ENCODE results near the gene CDH12.
"Not testable (repeated sequence)": the region's sequence is repeated elsewhere in the genome, so short reads cannot be mapped to it uniquely, and the experiment has no call there.

The CDH12 gene

DNA sequence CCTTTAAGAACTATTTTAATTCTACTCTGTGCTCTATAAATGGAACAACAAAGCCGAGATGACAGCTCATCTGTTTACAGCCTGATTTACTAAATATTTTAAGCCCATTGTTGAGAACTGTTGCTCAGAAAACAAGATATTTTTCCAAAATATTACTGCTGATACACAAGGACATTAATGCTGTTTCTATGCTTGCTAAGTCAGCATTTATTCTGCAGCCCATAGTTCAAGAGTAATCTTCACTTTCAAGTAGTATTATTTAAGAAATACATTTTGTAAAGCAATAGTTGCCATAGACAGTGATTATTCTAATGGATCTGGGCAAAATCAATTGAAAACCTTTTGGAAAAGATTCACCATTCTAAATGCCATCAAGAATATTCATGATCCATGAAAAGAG lies 208.3 kb downstream of the CDH12 start:
- DNase-seq = no peak

DNA sequence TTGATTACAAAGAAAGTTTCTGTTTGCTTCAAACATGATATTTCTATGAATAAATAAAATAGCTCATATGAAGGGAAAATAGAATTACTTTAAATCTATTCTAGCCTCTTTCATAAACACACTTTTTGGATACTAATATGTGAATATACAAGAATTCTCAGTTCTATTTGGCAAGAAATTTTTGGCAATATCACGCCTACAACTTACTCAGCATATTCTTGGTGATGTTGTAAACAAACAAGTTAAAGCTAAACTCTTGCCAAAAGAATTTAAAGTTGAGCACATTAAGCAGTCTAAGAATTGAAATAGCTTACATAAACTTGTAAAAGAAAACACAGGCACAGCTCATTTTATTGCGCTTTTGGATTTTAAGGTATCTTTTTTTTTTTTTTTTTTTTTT lies 209.8 kb downstream of the CDH12 start:
- DNase-seq = no peak

DNA sequence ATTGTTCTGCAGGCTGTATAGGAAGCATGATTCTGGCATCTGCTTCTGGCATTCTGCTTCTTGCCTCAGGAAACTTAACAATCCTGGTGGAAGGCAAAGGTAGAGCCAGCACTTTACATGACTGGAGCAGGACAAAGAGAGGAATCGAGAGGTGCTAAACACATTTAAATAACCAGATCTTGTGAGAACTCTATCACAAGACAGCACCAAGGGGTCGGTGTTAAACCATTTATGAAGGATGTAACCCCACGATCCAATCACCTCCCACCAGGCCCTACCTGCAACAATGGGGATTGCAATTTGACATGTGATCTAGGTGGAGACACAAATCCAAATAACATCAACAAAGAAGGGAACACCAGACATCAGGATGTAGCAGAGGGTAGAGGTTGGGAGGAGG lies 221.5 kb downstream of the CDH12 start:
- DNase-seq = no peak

DNA sequence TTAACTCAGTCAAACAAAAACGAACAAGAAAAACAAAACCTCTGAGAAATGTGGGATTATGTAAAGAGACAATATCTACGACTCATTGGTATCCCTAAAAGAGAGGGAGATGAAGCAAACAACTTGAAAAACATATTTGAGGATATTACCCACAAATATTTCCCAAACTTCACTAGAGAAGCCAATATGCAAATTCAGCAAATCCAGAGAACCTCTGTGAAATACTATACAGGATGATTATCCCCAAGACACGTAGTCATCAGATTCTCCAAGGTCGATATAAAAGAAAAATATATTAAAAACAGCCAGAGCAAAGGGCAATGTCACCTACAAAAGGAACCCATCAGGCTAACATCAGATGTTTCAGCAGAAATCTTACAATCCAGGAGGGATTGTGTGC lies 226.1 kb downstream of the CDH12 start:
- no peak for DNase-seq

DNA sequence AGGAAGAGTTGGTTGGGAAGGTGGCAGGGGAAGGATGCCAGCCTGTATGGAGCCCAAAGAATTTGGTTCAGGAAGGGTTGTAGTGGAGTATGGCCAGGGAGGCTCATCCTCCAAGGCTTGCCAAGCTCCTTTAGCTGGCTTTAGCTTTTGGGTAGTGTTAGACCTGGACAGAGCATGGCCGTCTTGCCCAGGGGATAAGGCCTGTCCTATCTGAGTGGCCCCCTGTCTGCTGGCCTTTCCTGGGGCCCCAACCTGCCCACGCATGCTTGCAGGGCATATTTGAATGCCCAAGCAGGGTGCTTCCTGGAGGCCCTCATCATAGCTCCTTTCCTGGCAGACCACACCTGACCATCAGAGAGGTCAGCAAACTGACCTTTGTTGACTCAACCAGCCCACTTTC lies 227.7 kb downstream of the CDH12 start:
- DNase-seq = no peak

DNA sequence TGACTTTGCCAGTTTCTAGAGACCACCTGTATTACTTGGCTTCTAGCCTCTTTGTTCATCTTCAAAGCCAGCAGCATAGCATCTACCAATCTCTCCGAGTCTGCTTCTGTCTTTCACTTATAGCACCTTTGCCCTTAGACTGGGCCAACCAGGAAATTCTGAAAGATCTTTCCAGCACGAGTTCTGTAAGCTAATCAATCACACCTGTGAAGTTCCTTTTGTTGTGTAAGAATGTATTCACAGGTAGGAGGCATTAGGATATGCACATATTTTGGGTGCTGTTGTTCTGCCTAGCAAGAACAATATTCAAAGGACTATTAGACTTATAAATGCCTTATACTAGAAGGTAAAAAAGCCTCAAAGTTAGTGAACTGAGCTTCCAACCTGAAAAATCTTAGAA lies 232.1 kb downstream of the CDH12 start:
- DNase-seq = no peak

DNA sequence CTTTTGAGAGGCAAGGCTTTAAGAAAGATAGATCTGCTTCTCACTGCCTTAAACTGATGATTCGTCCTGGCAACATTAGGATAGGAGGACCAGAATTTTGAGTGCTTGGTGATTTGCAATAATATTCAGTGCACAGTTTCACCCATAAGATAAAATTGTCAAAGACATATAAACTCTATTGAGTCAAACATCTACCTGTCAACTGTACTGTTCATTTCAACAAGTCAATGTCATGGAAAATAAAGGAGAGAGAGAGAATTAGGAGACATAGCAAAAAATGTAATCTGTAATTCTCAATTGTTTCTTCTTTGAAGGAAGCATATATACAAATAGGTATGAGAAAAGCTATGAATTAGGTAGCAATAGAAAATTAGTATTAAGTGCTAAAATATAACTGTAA lies 237.2 kb downstream of the CDH12 start:
- DNase-seq = no peak

DNA sequence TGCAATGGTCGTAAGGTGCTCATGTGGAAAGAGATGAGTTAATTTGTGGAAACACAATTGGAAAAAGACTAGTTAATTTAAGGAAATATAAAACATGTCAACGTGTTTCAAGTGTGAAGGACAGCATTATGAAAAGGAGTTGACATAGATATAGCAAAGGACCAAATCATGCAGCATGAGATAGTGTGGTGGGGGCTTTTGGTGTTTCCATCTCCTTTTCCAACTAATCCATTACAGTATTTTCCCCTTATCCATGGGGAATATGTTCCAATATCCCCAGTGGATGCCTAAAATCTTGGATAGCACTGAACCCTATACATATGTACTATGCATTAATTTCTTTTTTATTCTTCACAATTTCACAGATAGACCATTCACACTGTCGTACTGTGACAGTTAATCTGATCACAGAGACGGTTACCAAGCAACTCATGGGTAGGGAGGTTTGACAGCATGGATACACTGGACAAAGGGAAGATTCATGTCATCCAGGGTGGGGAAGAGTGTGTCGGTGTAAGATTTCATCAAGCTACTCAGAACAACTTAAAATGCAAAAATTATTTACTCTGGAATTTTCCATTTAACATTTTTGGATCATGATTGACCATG lies 238.6 kb downstream of the CDH12 start:
- DNase-seq = no peak

DNA sequence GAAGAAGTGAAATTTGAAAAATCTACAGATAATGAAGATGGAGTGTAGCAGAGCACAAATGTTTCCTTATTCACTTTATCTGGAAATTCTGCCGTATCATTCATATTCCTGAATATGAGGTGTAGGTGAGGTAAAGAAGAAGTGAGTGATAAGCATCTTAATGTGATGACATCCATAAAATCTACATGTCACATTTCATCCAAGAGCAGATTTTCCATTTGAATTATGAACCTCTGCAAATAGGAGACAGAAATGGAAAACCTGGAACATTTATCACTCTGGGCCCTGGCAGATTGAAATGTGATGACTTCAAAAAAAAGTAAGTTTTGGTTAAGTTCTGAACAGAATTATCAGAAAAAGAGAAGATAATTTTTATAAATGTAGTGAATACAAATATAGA lies 240.2 kb downstream of the CDH12 start:
- no peak for DNase-seq

DNA sequence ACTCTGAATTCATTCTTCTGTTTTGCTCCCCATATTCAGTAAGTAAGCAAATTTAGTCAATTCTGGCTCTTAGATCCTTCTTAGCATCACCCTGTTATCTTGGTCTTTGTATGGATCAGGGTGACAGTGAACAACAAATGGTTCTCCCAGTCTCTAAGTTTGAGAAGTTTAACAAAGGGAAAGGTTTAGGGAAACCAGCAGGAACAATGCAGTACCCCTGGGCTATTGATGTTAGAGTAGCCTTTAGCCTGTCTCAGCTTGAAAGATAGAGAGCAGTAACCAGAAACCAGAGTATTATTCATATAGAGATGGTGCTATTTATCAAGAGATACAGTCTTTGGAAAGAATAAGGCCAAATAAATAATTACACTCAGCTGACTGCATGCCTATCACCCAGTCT lies 241.8 kb downstream of the CDH12 start:
- no peak for DNase-seq

DNA sequence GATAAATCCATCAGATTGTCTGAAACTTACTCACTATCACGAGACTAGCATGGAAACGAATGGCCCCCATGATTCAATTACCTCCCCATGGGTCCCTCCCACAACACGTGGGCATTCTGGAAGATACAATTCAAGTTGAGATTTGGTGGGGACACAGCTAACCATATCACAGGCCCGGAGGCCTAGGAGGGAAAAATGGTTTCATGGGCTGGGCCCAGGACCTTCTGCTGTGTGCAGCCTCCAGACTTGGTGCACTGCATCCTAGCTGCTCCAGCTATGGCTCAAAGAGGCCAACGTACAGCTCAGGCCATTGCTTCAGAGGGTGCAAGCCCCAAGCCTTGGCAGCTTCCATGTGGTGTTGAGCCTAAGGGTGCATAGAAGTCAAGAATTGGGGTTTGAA lies 245.6 kb downstream of the CDH12 start:
- not testable (repeated sequence) for DNase-seq

DNA sequence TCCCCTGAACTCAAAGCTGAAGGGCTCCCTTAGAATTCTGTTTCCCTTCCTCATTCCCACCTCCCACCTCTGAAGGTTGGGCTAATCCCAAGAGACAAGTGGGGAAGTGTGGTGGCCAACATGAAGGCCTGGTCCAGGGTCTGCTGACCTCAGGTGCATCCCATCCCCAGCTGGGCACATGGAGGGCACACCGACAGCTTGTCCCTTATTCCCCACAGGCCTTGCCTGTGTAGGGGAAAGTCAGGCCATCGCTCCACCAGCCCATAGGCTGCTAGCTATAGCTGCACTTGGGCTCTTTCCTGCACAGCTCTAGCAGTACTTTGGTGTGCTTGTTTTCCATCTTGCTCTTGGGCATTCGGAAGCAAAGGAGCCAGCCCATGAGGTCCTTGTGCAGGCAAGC lies 247.7 kb downstream of the CDH12 start:
- DNase-seq = no peak

DNA sequence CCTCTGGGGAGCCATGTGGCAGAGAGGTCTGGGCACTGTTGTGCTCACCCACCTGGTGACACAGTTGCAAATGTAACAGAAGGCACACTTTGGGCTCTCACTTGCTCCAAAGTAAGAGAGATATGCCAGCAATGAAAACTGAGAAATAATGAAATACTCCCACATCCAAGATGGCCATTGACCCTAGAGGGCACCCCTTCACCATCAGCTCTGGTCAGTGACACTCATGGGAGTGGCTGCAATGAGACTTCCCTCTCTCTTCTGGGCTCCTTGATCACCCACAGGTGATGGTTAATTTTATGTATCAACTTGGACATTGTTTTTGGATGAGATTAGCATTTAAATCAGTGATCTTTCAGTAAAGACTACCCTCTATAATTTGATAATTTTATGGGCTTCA lies 248.4 kb downstream of the CDH12 start:
- DNase-seq = no peak

DNA sequence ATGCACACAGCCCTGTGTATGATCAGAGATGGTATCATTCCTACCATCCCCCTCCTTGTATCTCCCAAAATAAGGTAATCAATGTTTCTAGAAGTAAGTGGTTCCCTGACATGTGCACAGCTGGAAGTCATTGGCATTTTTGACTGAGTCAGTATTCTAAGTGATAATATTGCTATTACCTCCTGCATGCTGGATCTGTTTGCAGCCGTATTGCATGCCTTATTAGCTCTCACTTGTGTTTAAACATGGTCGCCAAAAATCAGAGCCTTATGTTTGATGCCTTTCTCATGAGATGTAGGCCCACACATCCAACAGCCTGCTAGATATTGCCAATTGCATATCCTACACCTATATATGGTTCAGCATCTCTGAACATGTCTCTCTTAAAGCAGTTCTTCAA lies 254.3 kb downstream of the CDH12 start:
- DNase-seq = peak; percentile 48

DNA sequence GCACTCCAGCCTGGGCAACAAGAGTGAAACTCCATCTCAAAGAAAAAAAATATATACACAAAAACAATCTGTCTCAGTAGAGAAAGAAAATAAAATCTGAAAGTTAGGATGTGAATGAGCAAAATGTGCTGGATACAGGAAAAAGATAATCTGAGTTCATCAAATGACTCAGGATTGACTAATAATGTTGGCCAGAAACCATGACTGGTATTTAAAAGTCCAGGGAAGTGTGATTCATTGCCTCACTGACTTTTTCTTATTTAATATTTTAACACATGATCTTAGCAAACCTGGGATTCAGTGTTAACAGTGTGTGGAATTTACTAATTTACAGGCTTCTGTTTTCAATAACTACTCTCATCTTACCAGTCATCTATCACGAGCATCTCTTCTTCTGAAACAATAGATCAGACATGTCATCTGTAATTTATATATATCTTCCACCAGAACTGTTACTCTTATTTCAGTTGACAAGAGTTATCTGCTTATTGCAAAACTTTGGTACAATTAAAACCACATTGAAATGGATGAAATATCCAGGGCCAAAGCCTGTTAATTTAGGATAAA lies 256.7 kb downstream of the CDH12 start:
- DNase-seq = peak; percentile 92

DNA sequence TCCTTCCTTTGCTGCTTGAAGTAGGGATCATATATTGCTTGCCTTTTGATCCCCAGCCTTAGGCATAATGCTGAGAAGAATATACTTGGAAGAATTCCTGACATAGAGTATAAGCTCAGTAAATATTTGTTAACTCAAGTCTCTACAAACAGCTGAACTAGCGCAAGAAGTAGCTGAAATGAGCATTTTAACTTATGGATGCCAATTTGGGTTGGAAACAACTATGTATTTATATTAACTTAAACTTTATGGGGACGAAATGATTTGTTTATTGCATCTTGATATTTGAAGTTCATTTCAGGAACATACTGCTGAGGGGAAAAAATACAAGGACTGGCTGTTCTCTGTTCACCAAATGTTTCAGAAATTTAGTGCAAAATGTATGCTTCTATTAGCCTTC lies 258.7 kb downstream of the CDH12 start:
- no peak for DNase-seq

DNA sequence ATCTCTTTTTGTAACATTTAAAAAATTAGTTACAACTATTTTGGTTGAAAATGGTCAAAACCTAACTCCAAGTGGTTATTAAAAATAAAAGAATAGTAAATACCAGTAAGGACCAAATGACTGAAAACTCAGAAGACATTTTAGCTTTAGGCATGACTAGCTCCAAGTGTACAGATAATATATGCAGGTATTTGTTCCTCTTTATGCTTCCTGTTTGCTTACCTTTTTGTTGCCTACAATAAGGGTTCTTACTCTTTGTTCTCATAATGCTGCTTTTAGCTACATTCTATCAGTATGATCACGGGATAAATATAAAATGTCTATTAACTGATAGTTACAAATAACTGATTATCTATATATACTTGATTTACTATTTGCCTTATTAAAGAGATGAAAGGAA lies 259.6 kb downstream of the CDH12 start:
- DNase-seq = no peak

DNA sequence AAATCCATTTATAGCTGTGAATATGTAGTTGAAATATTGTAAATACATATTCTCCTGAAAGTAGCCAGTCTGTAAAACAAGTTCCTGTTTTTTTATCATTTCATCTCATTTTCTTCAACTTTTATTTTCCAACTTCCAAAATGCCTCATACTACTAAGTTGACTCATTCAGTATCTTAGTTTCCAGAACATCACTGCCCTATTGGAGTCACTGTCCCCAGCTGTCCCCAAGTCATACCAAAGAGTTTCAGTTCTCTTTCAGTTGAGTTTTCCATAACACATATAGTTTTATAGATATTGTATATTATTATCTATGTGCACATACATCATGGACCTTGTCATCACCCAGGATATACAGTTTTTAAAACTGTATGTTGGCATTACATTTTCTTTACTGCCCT lies 261.7 kb downstream of the CDH12 start:
- no peak for DNase-seq

DNA sequence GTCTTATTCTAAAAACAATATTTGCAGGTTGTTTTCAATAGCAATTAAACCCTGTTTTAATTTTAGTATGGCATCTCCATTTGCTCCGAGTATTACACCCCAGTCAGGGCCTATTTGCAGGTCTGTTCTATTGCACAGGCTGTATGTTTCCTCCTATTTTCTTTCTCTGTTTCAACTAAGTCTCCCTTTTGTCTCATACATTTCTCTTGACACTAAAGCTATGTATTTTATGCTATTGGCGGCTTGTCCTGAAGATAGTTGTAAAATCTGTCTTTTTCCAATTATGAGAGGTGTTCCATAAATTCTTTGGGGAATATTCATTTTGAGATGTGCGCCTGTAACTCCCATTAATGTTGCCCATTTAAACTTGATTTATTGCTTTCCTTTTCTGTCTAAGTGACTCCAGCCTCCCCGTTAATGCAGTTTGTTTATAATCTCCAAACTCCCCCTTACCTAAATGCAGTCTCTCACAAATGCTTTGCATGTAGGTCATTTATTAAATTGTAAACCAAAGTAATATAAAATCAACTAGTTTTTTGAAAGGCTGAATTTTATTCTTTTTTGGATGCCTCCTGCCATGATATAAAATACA lies 262.4 kb downstream of the CDH12 start:
- no peak for DNase-seq

DNA sequence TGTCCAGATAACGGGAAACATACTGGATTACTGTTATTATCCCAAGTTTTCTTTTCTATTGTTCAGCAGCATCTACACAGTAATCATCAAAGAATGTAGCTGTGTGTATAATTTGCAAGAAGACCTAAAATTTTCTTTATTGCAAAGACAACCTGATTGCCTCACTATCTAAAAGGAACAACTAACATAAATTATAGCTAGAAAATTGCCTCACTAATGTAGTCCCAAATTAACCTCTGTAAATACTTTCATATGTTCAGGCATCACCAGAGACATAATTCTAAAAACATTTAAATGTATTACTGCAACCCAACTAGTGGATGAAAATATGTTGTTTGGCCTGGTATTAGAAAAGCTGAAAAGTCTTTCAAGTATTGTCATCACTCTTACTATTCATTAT lies 275.4 kb downstream of the CDH12 start:
- DNase-seq = peak; percentile 22

DNA sequence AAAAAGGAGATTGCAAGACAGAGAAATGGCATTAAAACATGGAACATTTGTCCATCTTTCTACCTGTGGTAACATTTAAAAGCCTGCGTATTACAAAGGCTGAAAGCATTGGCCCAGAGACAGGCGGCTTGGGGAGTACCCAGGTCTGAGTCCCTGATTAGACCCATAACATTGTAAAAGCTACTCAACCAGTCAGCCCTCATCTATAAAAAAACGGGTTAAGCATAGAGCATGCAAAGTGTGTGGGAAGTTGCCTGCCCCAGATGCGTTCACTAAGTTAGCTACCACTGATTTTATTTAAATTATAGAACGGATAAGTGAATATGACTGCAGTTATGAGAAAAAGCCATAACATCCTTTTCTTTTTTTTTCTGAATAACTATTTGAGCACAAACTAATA lies 276.1 kb downstream of the CDH12 start:
- DNase-seq = no peak

DNA sequence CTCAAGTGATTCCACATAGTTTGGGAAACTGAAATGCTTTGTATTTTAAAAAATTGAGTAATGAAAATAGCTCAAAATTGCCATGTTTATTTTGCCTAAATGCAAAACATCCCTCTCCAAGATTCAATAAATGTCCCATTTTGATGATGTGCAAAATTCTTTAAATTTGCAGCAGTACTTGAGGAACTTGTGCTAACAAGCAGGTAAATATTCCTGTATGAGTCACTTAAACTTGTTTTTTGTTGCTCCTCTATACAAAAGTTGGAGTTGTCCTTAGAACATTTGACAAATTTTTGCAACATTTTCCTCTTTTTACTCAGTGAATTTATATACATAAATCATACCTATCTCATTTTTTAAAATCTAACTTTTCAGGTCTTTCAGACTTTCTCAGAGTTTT lies 280.2 kb downstream of the CDH12 start:
- DNase-seq = no peak

DNA sequence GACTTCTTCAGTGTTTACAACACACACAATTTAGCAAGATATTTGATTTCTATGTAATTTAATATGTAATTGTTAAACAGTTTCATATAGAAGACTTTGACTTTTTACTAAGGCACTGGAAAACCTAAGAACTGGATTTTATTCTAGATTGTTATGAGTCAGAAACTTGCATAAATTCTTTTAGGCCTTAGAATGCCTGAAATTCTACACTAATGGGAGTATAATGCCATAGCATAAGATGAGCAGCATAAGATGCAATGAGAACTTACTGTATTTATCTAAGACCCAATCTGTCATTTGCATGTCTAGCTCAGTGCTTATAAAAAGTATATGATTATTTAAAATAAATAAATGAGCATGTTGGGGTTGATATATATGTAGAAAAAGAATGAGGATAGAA lies 285.2 kb downstream of the CDH12 start:
- DNase-seq = peak; percentile 39

DNA sequence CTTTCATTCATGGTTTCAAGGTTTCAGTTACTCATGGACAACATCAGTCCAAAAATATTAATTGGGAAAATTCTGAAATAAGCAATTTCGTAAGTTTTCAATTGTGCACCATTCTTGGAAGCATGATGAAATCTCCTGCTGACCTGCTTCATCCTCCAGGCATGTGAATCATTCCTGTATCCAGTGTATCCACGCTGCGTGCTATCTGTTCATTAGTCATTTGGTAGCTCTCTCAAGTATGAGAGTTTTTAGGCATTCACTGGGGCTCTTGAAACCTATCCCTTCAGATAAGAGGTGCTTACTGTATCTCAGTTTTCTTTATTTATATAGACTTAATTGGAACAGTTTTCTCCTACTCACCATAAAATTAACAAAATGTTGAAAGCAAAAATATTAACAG lies 293.0 kb downstream of the CDH12 start:
- DNase-seq = peak; percentile 91

DNA sequence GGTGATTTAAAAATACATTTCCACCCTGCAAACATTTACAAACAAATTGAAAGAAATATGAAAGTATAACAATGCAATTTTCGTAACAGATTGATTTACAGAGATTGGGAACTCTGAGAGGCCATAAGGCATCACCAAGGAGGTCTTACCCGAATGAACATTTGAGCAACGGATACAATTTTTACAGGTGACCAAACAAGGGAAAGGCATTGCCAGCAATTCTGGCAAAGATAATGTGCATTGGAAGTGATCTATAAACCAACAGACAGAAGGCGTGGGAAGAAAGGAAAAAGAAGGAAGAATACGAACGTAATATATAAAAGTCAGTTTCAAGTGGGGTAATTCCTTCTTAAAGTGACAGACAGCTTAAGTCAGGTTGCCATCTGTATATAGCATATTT lies 295.9 kb downstream of the CDH12 start:
- no peak for DNase-seq
